HG03460 (cell line): Measurements from ENCODE around the gene MGAT4B.
A peak's percentile ranks its signal among the peaks of the same experiment; 100 is the strongest.

Source experiments
- ATAC-seq: cut with Tn5 transposase; IDR thresholded peaks from one replicate; pipeline ENCODE4 v1.9.1; 2021; ENCODE audit not compliant: unreplicated experiment

The MGAT4B gene

DNA sequence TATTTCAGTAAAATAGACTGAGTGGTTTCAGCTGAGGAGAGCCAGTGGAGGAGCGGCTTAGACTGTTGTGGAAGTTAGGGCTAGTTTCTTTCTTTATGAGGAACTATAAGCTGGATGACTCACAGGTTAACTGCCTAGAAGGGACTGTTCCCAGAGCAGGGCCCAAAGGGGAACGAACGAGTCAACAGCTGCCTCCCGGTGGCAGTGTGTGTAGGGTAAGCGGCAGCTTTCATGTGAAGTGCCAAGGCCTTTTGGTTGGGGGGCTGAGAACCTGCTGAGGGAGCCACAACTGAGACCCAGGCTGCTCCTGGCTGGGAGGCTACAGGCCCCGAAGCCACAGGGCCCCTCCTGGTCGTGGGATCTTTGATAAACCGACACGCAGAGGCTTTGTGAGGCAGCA is 21.0 kb upstream of the MGAT4B start:
- ATAC-seq, result no peak

DNA sequence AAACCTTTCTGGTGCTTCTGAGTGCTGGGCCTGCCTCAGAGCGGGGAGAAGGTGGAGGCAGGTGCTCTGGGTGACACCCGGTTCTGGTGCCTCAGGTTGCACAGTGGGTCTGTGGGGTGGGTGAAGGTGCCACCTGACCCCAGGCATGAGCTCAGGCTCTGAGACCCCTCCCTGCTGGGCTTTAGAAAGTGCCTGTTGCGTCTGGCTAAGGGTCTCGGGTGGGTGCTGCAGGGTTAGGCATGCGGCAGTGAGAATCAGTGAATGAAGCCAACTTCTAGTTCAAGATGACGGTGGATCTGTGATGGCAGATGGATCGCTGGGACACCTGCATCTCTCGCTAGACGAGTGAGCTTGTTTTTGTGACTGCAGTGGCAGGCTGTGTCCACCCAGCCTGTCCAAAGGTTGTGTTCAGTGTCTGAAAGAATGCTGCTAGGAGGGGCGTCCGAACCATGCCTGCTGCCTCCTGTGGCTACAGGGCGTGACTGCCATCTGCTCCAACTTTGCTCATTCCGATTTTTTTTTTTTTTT is 19.1 kb upstream of the MGAT4B start:
- ATAC-seq, result no peak

DNA sequence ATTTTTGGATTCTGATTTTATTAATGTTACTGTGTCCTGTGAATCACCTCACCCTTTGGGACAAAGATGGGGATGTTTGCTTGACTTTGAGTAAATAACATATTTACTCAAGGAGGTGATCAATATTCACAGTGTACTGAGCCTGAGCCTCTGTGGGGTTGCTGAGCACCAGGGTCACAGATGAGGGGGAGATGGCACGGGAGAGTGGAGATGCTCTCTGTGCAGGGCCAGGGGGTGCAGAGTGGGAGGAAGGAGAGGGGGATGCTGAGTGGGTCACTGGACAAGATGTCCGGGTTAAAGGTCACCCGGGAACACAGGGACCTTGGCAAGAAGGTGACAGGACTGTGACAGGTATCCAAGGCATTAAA is 18.1 kb upstream of the MGAT4B start:
- no peak for ATAC-seq

DNA sequence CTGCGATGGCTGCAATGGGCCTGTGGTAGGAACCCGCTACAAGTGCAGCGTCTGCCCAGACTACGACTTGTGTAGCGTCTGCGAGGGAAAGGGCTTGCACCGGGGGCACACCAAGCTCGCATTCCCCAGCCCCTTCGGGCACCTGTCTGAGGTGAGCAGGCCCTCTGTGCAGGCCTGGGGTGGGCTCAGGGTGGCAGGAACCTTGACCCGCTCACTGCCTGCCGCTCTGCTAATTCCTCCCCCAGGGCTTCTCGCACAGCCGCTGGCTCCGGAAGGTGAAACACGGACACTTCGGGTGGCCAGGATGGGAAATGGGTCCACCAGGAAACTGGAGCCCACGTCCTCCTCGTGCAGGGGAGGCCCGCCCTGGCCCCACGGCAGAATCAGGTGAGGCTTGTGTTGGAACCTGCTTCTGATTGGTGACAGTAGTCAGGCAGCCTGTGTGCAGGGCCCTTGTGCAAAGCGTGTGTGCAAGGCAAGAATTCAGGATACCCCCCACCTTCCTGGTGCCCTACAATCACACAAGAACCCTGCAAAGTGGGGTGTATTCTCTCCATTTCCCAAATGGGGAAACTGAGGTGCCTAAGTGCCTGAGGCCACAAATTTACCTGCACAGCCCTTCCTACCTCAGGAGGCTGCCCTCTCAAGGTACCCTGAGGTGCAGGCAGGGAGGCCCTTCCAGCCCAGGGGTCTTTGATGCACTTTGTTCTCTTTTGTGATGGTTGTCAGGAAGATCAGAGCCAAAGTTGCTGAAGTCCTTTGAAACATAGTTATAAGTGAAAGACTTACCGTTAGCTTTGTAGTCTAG is 17.5 kb upstream of the MGAT4B start:
- no peak for ATAC-seq

DNA sequence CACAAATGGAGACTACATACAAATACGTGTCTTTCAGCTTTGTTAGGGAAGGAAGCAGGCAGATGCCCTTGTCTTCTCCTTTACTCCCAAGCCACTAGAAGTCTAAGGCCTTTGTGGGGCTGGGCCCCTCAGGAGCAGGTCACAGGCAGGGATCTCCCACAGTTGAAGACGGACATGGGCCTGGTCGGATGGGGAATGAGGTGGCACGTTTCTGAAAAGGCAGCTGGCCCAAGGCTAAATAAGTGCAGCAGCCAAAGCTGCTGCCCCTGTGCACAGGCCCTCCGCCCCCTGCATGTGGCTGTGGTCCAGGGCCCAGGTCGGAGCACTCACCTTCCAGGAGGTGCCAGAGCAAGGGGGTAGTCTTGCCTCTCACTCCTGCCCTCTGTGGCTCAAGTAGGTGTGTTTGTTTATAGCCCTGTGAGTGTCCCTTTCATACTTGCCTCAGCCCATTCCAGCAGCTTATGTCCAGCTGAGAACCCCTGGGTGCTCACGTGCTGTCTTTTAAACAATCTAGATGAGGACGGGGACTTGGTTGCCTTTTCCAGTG is 15.9 kb upstream of the MGAT4B start:
- no peak for ATAC-seq

DNA sequence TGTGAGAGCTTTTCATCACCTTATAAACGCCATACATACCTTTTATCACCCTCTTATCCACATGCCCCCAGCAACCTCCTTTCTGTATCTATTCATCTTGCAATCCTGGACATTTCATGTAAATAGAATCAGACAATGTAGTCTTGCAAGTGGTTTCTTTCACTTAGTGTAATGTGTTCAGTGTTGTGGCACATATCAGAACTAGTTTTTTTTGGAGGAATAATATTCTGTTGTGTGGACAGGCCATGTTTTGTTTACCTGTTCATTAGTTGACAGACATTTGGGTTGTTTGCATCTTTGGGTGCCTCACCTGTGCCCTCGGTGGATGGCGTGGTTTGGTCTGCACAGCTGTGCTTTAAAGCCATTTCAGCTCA is 15.4 kb upstream of the MGAT4B start:
- ATAC-seq, result no peak

DNA sequence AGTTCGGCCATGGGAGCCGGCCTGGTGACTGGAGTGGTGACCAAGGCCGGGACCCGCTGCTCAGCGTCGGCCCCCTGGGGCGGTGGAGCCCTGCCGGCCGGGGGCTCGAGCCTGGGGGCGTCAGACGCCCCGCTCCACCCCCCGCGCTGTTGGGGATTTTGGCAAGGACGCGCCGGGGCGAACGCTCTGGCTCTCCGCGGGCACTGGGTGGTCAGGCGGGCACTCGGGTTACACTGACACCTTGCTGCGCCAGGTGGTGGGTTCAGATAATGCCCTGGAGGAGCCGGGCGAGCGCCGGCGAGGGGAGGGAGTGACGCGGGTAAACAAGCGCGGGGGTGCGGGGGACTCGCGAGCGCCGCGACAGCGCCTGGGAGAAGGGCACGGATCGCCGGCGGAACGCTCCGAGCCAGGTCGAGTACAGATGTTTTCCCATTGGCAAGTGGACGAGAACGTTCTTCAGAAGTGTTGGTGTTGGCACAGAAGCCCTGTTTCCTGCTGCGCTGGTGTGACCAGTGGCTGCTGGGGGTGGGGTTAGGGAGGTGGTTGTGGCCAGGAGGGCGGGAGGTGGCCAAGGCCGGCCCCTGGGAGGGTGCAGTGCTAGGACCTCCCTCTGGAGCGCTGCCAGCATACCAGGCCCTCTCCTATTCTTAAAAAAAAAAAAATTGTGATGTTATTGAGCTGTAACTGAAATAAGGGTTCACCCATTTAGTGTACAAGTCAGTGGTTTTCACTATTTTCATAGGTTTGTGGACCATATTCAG is 14.8 kb upstream of the MGAT4B start:
- ATAC-seq, result peak; percentile 41

DNA sequence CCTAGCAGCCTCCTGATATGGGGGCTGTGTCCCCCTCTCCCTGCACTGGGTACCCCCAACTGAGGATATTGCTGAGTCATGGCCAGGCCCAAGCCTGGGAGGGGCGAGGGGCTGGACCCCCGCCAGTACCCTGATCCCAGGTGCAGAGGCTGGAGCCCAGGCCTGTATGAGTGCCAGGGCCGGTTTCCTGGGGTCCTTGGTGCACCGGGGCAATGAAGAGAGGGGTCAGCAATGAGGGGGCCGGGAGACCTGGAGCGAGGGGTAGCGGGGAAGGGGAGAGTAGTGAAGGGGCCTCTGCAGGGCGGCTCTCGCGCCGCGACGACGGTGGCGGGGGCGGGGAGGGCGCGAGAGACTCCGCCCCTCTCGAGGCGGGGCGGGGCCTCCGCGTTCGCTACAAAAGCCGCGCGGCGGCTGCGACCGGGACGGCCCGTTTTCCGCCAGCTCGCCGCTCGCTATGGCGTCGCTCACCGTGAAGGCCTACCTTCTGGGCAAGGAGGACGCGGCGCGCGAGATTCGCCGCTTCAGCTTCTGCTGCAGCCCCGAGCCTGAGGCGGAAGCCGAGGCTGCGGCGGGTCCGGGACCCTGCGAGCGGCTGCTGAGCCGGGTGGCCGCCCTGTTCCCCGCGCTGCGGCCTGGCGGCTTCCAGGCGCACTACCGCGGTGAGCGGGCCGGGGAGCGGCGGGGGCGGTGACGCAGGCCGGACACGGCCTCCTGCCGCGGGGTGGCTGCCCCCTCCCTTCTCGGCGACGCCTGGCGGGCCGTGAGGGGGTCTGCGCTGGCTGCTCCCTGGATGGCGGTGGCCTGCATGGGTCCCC is 14.0 kb upstream of the MGAT4B start, which contains the start of gene SQSTM1:
TSS of gene SQSTM1 (plus strand) at position 423 of the 815 bp plus-strand sequence. CDS start at position 455, 32 bp downstream.
- ATAC-seq, result peak; percentile 41

DNA sequence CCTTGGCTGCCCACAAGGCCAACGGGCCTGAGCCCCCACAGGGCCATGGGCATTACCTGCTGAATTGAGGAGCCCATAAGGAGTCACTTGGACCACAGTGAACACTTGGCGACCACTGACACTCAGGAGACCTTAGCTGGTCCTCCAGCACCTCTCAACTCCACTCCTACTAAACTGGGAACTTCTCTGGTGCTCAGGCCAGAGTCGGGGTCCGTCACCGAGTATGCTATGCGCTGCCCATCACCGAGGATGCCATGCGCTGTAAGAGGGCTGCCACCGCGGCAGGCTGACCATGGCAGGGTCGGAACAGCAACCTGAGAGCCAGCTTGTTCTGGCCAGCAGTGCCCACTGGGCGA is 13.4 kb upstream of the MGAT4B start:
- no peak for ATAC-seq

DNA sequence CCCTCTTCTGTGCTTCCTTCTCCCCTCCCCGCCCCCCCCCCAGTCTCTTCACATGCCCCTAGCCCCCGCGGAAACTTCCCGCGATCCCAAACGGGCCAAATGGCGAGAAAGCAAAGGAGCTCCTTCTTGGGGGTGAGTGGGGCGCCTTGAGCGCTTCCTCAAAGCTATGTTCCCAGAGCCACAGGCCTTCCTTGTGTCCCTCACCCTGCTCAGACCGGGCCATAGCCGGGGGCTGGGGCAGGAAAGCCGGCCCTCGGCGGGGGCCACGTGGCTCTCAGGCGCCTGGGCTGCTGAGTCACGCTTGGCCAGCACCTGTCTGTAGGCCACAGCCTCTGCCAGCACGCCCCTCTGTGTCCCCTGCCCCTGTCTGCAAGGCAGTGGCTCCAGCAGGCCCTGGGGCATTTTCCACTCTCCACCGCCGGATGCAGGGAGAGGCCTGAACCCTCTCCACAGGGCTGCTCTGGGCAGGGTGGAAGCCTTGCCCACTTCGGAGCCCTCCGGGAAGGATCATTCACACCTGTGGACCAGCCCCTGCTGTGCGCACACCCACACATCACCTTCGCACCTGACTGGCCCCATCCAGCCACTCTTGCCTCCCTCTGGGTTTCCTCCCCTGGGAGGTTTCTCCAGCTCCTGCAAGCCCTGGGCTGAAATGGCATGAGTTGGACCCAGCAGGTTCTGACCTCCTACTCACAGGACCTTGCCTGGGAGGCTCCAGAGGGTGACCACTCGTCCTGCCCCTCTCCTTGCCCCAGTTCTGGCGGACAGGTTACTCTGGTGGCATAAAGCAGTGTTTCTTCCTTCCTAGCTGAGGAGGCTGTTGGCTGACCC is 12.8 kb upstream of the MGAT4B start:
- peak; percentile 16 for ATAC-seq

DNA sequence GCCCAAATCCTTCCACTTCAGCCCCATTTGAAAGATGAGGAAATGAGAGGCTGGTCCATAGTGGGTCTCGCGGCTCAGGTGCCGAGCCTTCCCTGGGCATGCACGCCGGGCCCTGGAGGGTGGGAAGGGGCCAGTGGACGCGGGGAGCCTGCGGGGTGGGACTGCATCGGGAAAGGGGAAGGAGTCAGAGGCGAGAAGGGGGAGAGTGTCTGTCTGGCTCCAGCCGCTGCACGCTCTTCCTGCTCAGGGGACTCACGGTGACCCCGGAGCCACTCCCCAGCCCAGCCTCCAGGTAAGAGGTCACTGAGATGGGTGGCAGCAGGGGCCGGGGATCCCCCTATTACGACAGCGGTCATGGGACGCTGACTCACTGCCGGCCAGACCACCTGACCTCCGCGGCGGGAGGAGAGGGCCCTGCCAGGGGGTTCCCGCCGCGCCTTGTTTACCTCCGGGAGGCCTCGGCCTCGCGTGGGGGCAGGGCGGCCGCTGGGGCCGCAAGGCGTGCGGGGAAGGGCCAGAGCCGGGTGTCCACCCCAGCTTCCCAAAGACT is 12.2 kb upstream of the MGAT4B start:
- peak; percentile 56 for ATAC-seq

DNA sequence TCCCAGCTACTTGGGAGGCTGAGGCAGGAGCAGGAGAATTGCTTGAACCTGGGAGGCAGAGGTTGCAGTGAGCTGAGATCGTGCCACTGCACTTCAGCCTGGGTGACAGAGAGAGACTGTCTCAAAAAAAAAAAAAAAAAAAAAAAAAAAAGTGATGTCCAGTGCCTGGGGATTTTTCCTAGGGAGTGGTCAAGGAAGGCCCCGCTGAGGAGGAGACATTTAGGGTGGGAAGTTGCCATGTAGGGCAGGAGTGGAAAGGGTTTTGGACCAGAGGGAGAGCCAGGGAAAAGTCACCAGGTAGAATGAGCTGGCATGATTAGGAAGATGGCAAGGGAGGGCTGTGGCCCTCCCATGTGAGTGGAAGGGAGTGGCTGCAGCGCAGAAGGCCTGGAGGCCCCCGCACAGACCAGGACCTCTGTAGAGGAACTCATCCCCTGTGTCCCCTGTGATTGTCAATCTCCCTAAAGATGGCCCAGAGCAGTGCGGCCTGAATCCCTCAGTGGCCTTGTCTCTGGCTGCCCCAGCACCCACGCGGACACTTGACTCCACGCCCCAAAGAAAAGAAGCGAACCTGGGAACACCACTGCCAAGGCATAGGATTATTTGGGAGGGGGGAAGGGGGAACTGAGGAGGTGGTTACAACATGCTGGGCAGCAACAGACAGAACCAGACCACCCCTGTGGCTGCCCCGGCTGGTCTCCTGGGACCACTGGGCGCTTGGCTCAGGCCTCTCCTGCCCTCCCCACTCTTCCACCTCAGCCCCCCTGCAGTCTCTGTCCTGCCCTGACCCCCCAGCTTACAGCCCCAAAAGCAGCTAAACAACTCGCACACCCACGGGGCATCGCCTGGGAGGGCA is 11.5 kb upstream of the MGAT4B start:
- no peak for ATAC-seq

DNA sequence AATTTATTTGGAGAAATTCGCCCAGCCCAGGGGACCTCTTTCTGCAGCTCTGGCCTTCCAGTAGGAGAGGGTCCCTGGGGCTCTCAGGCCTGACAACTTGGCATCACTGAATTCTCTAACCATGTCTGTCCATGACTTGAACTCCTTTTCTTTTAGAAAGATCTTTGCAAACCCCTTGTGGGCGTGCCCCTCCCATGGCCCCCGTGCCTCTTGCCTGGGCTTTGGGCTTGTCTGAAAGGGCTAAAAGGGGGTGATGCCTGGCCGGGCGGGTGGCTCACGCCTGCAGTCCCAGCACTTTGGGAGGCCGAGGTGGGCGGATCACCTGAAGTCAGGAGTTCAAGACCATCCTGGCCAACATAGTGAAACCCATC is 10.8 kb upstream of the MGAT4B start:
- ATAC-seq, result no peak

DNA sequence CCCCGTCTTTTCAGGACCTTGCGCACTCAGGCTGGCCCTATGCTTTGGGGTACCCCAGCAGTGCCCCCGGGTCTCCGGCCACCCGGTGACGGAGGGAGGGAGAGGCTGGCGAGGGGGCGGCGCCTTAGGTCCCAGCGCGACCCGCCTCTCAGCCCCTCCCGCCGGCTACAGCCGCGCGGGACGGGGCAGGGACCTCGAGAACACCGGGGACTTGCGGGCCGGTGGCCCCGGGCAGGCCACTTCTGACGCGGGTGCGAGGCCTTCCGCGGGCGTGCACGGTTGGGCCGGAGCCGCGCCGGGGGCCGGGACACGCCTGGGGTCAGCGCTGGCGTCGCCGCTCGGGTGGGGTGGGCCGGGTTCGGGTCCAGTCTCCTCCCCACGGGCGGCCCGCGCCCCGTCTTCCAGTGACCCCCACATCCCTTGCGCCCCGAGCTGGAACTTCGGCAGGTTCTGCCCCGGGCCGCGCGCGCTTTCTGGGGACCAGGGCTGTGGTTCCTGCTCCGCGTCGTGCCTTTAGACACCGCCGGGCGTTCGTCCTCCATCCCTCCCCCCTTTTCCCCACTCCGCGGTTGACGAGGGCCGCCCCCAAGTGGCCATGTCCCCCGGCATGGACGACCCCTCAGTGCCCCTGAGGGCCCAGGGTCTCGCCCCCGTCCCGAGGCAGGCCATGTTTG is 10.3 kb upstream of the MGAT4B start:
- no peak for ATAC-seq

DNA sequence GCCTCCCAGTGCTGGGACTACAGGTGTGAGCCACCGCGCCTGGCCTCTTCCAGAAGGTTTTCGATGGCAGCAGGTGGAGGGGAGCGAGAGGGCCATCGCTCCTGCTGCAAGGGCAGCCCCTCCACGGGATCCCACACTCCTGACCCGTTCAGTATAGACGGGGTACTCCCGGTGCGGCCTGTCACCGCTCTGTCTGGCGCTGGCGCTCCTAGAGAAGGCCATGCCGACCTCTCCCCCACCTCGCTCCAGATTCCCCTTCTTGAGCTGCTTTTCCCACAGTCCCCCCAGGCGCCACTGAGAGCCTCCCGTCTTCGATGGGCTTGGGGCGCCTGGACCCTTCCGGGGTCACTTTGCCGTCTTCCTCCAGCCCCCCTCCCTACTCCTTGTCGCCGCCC is 9.7 kb upstream of the MGAT4B start:
- ATAC-seq, result no peak

DNA sequence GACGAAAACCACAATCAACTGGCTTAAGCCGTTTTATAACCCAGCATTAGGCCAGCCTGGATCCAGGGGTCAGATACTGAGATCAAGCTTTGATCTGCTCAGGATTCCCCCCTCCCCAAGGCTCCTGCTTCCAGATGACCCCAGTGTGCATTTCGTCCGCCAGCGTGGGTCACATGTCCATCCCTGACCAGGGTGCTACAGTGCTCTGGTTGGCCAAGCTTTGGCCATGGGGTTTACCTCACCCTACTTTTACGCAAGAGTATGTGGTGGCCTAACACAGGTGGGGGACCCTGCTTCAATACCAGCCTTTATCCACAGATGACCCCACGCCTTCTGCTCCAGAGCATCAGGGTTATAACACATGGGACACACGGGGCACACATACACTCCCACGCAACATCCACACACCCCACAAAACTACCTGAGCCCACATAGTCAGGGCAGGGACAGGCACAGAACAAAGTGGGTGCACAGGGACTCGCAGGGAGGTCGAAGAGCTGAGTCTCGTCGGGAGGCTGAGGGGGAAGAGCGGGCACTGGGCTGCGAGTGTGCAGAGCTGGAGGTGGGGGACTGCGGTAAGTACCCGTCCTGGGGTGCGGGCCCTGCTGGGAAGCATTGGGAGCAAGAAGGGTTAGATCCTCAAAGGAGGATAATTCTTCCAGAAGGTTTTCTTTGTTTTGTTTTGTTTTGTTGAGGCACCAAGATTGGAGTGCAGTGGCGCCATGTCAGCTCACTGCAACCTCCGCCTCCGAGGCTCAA is 9.0 kb upstream of the MGAT4B start:
- ATAC-seq, result no peak

DNA sequence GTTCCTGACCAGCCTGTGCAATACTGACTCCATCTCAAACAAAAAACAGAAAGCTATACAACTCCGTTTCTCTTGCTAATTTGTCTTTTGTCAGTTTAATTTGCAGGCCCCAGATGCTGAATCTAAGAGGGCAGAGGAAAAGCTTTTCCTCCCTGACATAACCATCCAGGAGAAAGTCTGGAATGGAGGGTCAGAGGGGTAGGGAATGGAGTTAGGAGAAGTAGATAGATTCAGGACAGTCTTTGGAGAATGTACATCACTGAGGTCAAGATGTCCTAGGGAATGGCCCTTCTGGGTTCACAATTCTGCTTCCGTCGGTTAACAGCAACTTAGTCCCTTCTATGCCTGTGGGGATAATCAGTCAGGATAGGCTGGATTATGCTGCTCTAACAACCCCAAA is 7.4 kb upstream of the MGAT4B start:
- no peak for ATAC-seq
